Effector memory CD8-positive, alpha-beta T cell (primary cell): ENCODE measurements around the gene ABCC6.
A peak's percentile ranks its signal among the peaks of the same experiment; 100 is the strongest.

Source experiments
- ATAC-seq: fragments of 150-1000 bp; cut with Tn5 transposase; replicated peaks from 2 replicates; pipeline ENCODE4 v1.10.0; 2021; ENCODE audit warnings: mild to moderate bottlenecking, moderate library complexity
- DNase-seq, 3 experiments: peaks; one replicate each; pipeline ENCODE4 v3.0.0; 2021
- H3K27ac Mint-ChIP-seq, 2 donors: one replicate each; pipeline ENCODE4 v1.8.0; 2022; ENCODE audit warnings: mild to moderate bottlenecking in 2 of 2, mixed read lengths in 2 of 2, moderate library complexity in 2 of 2
- H3K27me3 Mint-ChIP-seq, 2 donors: one replicate each; pipeline ENCODE4 v1.8.0; 2022; ENCODE audit warnings: mixed read lengths in 2 of 2
- H3K36me3 Mint-ChIP-seq: one replicate; pipeline ENCODE4 v1.8.0; 2022; ENCODE audit warnings: mild to moderate bottlenecking, moderate library complexity, mixed read lengths; ENCODE audit not compliant: insufficient read depth
- H3K4me1 Mint-ChIP-seq, 2 donors: one replicate each; pipeline ENCODE4 v1.8.0; 2022; ENCODE audit warnings: low read depth in 2 of 2, mixed read lengths in 2 of 2
- H3K4me3 Mint-ChIP-seq, 2 donors: one replicate each; pipeline ENCODE4 v1.8.0; 2022; ENCODE audit warnings: mild to moderate bottlenecking in 2 of 2, mixed read lengths in 2 of 2, moderate library complexity in 2 of 2
- H3K9me3 Mint-ChIP-seq, 2 donors: one replicate each; pipeline ENCODE4 v1.8.0; 2022; ENCODE audit warnings: mixed read lengths in 2 of 2

The ABCC6 gene

GRCh38 chr16:16099320-16099719 is 124.0 kb downstream of the ABCC6 start:
- H3K9me3 Mint-ChIP-seq: no peaks in the 10 kb centered on the region
- no peak overlapping the region for H3K4me3 Mint-ChIP-seq
- peaks cover 29% of the 10 kb centered on the region for H3K36me3 Mint-ChIP-seq
- DNase-seq (no peak), ATAC-seq (no peak)
- peak overlapping the region in 1 of 2 donors; percentile 74 for H3K27ac Mint-ChIP-seq
- no peaks in the 10 kb centered on the region for H3K27me3 Mint-ChIP-seq
- peaks cover 0 to 2% of the 10 kb centered on the region in 2 donors for H3K4me1 Mint-ChIP-seq
